HepG2 (cell line): ENCODE measurements around the gene CXADR. TPM values are rescaled to one million over a fixed set of nuclear protein-coding genes. Genes with fewer than 3 reads are reported as not detected.

ENCODE experiments used
- ATAC-seq: fragments of 200-7000 bp; cut with Tn5 transposase; 3 replicates; pipeline ENCODE4 v1.9.1; 2020; ENCODE audit warnings: mild to moderate bottlenecking, moderate library complexity
- BruUV-seq: library from RNA; stranded (reverse); fragments of 400-500 nt; replicated peaks from 2 replicates; lab custom pipeline; 2021; lab: Mats Ljungman, UMichigan
- CTCF ChIA-PET: fragments of 300-600 bp; formaldehyde crosslinking; extraction: SDS; loops from one replicate; lab custom pipeline; 2021; ENCODE audit warnings: low total read pairs, inconsistent platforms, low intra/inter-chr PET ratio; lab: Yijun Ruan, JAX
- POLR2A ChIA-PET: fragments of 350-600 bp; sonication (Branson Sonifier 250); formaldehyde crosslinking; loops from one replicate; lab custom pipeline; 2020; ENCODE audit warnings: antibody characterized with exemption, inconsistent platforms; lab: Yijun Ruan, JAX
- DNase-seq: peaks from one replicate; pipeline ENCODE4 v3.0.0-alpha.2; 2015; ENCODE audit warnings: low spot score
- FAIRE-seq: peaks from 3 replicates; lab custom pipeline; 2011; peaks lifted over from hg19 to GRCh38; lab: Jason Lieb, UNC
- H2AFZ ChIP-seq: one replicate; pipeline ENCODE4 v1.6.1; 2011; ENCODE audit warnings: low read length, inconsistent platforms
- H3K27ac ChIP-seq: fragments of 300-600 bp; 3 replicates; pipeline ENCODE4 v1.8.0; 2011; ENCODE audit warnings: mixed run types, mild to moderate bottlenecking, mixed read lengths, low read length, inconsistent platforms; ENCODE audit not compliant: insufficient read depth; ENCODE audit errors: extremely low read length
- H3K27me3 ChIP-seq, 2 experiments: fragments of 200-600 bp in 1 of 2; 2 replicates in 1 of 2; 3 replicates in 1 of 2; pipeline versions ENCODE4 v1.6.0 to v1.8.0; 2011; ENCODE audit warnings: low read length in 2 of 2, mild to moderate bottlenecking in 2 of 2, moderate library complexity in 2 of 2, inconsistent platforms in 1 of 2; ENCODE audit not compliant: insufficient read depth in 2 of 2, control insufficient read depth in 1 of 2
- H3K36me3 ChIP-seq, 2 experiments: fragments of 200-600 bp in 1 of 2; replicated peaks in 1 of 2; 2 replicates in 1 of 2; 3 replicates in 1 of 2; pipeline versions ENCODE4 v1.5.1 to v1.8.0; 2011; ENCODE audit warnings: low read length in 2 of 2, inconsistent platforms in 1 of 2; ENCODE audit not compliant: insufficient read depth in 2 of 2, control insufficient read depth in 1 of 2
- H3K4me1 ChIP-seq: 2 replicates; pipeline ENCODE4 v1.5.1; 2012; ENCODE audit warnings: low read length, inconsistent platforms; ENCODE audit not compliant: insufficient read depth
- H3K4me2 ChIP-seq: 2 replicates; pipeline ENCODE4 v1.6.0; 2011; ENCODE audit warnings: low read depth, low read length, inconsistent platforms
- H3K4me3 ChIP-seq, 3 experiments: fragments of 200-600 bp in 1 of 3; sonication (generic), shearing (Covaris generic) in 1 of 3; replicated peaks in 1 of 3; 2 replicates each; pipeline ENCODE4 v1.5.1; 2011 to 2016; ENCODE audit warnings: low read length in 3 of 3, inconsistent platforms in 2 of 3, low read depth in 2 of 3, mild to moderate bottlenecking in 2 of 3, control low read depth in 1 of 3, mixed read lengths in 1 of 3; ENCODE audit not compliant: insufficient read depth in 1 of 3
- H3K79me2 ChIP-seq: one replicate; pipeline ENCODE4 v1.6.1; 2011; ENCODE audit warnings: low read length, inconsistent platforms; ENCODE audit not compliant: insufficient read depth
- H3K9ac ChIP-seq: 2 replicates; pipeline ENCODE4 v1.6.0; 2011; ENCODE audit warnings: mild to moderate bottlenecking, low read depth, low read length, inconsistent platforms; ENCODE audit not compliant: insufficient read depth
- H3K9me3 ChIP-seq: 2 replicates; pipeline ENCODE4 v1.5.1; 2012; ENCODE audit warnings: mild to moderate bottlenecking, low read length
- H4K20me1 ChIP-seq: 2 replicates; pipeline ENCODE4 v1.6.0; 2011; ENCODE audit warnings: inconsistent platforms, mild to moderate bottlenecking, low read length, moderate library complexity; ENCODE audit not compliant: insufficient read depth
- CEBPB ChIP-seq: IDR thresholded peaks from 2 replicates; pipeline ENCODE4 v1.6.1; 2011; ENCODE audit warnings: low read depth, low read length, improper control_type of control experiment, borderline replicate concordance
- DNMT1 ChIP-seq: sonication (generic); formaldehyde crosslinking; IDR thresholded peaks from 2 replicates; pipeline ENCODE4 v1.5.1; 2020; ENCODE audit warnings: mild to moderate bottlenecking, missing genetic modification reagents
- PAF1 ChIP-seq: IDR thresholded peaks from 2 replicates; pipeline ENCODE4 v1.6.1; 2016; ENCODE audit warnings: missing genetic modification reagents, missing compliant biosample characterization
- TMF1 ChIP-seq: sonication (generic); formaldehyde crosslinking; IDR thresholded peaks from 2 replicates; pipeline ENCODE4 v1.8.1; 2022; ENCODE audit warnings: low read depth, missing genetic modification reagents
- ZEB1 ChIP-seq: IDR thresholded peaks from 2 replicates; pipeline ENCODE4 v1.6.1; 2012; ENCODE audit warnings: mild to moderate bottlenecking, low read depth, inconsistent platforms; ENCODE audit not compliant: insufficient replicate concordance
- ZNF646 ChIP-seq: sonication (generic); formaldehyde crosslinking; IDR thresholded peaks from 2 replicates; pipeline ENCODE4 v1.9.0; 2021; ENCODE audit warnings: mild to moderate bottlenecking, missing genetic modification reagents
- WGBS: methylation state at CpG from one replicate; pipeline ENCODE4 v1.1.6; 2017; ENCODE audit warnings: low lambda C conversion rate; 5-methylcytosine and 5-hydroxymethylcytosine counted together
- in situ Hi-C: cut with HindIII; loops from 2 replicates; pipeline ENCODE4 v1.10.0; 2017; ENCODE audit warnings: low pct_unique_long_range_greater_than_20kb; ENCODE audit not compliant: extremely low pct_ligation_motif_present
- intact Hi-C: fragments of 100-400 bp; cut with micrococcal nuclease; formaldehyde crosslinking; loops from one replicate; pipeline ENCODE4 v1.10.0; 2022; ENCODE audit not compliant: unreplicated experiment
- polyA plus RNA-seq, 8 experiments: library from polyadenylated mRNA; depleted of rRNA in 3 of 8; stranded (reverse) in 7 of 8; unstranded in 1 of 8; fragments of >200 nt; fragmentation: Illumina TruSeq in 4 of 8; extraction: Trizol in 4 of 8; gene quantifications; 2 replicates each; pipeline versions ENCODE4 v1.2.1 to v1.2.3, GENCODE V29; 2011 to 2016; ENCODE audit warnings: low read depth in 4 of 8, missing spikeins in 1 of 8, mixed read lengths in 1 of 8; ENCODE audit not compliant: insufficient read depth in 1 of 8
- total RNA-seq, 5 experiments: library from RNA; depleted of rRNA; stranded (reverse); fragments of >200 nt; fragmentation: Illumina TruSeq; extraction: Trizol; gene quantifications; 2 replicates each; pipeline ENCODE4 v1.2.3, GENCODE V29; 2016; ENCODE audit warnings: low read depth in 1 of 5

CXADR gene
- total and polyA plus RNA-seq, 2 of the 13 experiments (the other 11 are each of a cell fraction or from before 2014, with no cell fraction given): 86.8 to 110 TPM

GRCh38 chr21:17585875-17586450 lies 73.1 kb downstream of the CXADR start (continued):
- no peak for TF ChIP-seq PAF1 (CRISPR knock-in tag)
- no peak for TF ChIP-seq DNMT1
- TF ChIP-seq ZEB1: no peak
- TF ChIP-seq ZNF646 (CRISPR knock-in tag): no peak

- Histone ChIP-seq H3K4me3 (no peak overlapping the region), H3K4me1 (no peaks in the 10 kb centered on the region), H3K27ac (no peak overlapping the region), H2AFZ (no peak overlapping the region), H3K9me3 (no peaks in the 10 kb centered on the region), H4K20me1 (0 out of 2 replicates have a peak, but pooled peaks cover 2% of the 10 kb centered on the region), H3K9ac (no peak overlapping the region), H3K27me3 (no peaks in the 10 kb centered on the region), H3K79me2 (peaks cover 7% of the 10 kb centered on the region), H3K36me3 (peaks cover 5 to 24% of the 10 kb centered on the region in 2 experiments), H3K4me2 (no peak overlapping the region)
- POLR2A ChIA-PET: no interaction called here
- no TSS peak for BruUV-seq
- 96% methylated on average over 4 of the region's 4 CpGs for WGBS
- in situ Hi-C loops (no loop called here), intact Hi-C loops (no loop called here)
- no peak for TF ChIP-seq TMF1 (CRISPR knock-in tag)
- TF ChIP-seq CEBPB: peak; percentile 73
- ATAC-seq: no peak
- FAIRE-seq: no peak
- no peak for DNase-seq
- CTCF ChIA-PET: no interaction called here
These were observed 77.6 kb downstream of the CXADR start for GRCh38 chr21:17590430-17590829.
